Stimulated activated CD4-positive, alpha-beta T cell treated with anti-CD3 and anti-CD28 coated beads, TNF-alpha, amount 100 ng/mL, for 1 hour (primary cell): ENCODE results near the gene ST3GAL3.

ENCODE experiments used
- DNase-seq, 3 donors: peaks; one replicate each; pipeline ENCODE4 v3.0.0-alpha.2; 2020; ENCODE audit warnings: low read depth in 3 of 3, low spot score in 1 of 3

Gene ST3GAL3

GRCh38 chr1:43875331-43875730, 168.0 kb downstream of the ST3GAL3 start:
- no peak for DNase-seq

GRCh38 chr1:43877101-43877500, 169.8 kb downstream of the ST3GAL3 start:
- DNase-seq: no peak

- DNase-seq: no peak
Measured at GRCh38 chr1:43878440-43878839, 171.1 kb downstream of the ST3GAL3 start.

GRCh38 chr1:43878854-43879253, 171.5 kb downstream of the ST3GAL3 start:
- no peak for DNase-seq

- no peak for DNase-seq
Measured at GRCh38 chr1:43879414-43879813, 172.1 kb downstream of the ST3GAL3 start.

GRCh38 chr1:43879996-43880395, 172.7 kb downstream of the ST3GAL3 start:
- no peak for DNase-seq

- DNase-seq: no peak
Measured at GRCh38 chr1:43880604-43881003, 173.3 kb downstream of the ST3GAL3 start.

- DNase-seq: no peak
Measured at GRCh38 chr1:43881415-43881814, 174.1 kb downstream of the ST3GAL3 start.

- no peak for DNase-seq
Measured at GRCh38 chr1:43882763-43883162, 175.4 kb downstream of the ST3GAL3 start.

GRCh38 chr1:43883321-43883720, 176.0 kb downstream of the ST3GAL3 start:
- DNase-seq: no peak

- DNase-seq: no peak
Measured at GRCh38 chr1:43885279-43885801, 178.0 kb downstream of the ST3GAL3 start.

GRCh38 chr1:43887748-43888147, 180.4 kb downstream of the ST3GAL3 start:
- no peak for DNase-seq

- DNase-seq: no peak
Measured at GRCh38 chr1:43890815-43891214, 183.5 kb downstream of the ST3GAL3 start.

- DNase-seq: no peak
Measured at GRCh38 chr1:43893006-43893405, 185.7 kb downstream of the ST3GAL3 start.

GRCh38 chr1:43898981-43899380, 191.6 kb downstream of the ST3GAL3 start:
- no peak for DNase-seq

GRCh38 chr1:43900386-43900785, 193.1 kb downstream of the ST3GAL3 start:
- DNase-seq: no peak

- no peak for DNase-seq
Measured at GRCh38 chr1:43901196-43901961, 194.0 kb downstream of the ST3GAL3 start.

- no peak for DNase-seq
Measured at GRCh38 chr1:43902058-43902831, 194.9 kb downstream of the ST3GAL3 start.

GRCh38 chr1:43904660-43905551, 197.6 kb downstream of the ST3GAL3 start:
- DNase-seq: no peak

GRCh38 chr1:43908226-43908625, 200.9 kb downstream of the ST3GAL3 start:
- DNase-seq: no peak

- DNase-seq: no peak
Measured at GRCh38 chr1:43908858-43909257, 201.5 kb downstream of the ST3GAL3 start.
